B cell (primary cell): ENCODE data around the gene SREBF1. TPM values are rescaled to one million over a fixed set of nuclear protein-coding genes. Genes with fewer than 3 reads are reported as not detected.

Experiments used
- ATAC-seq: fragments of 200-7000 bp; cut with Tn5 transposase; one replicate; pipeline ENCODE4 v1.10.0; 2021; ENCODE audit warnings: low read depth, mild to moderate bottlenecking, moderate number of reproducible peaks, moderate library complexity
- CTCF ChIA-PET: fragments of 350-600 bp; sonication (Branson Sonifier 250); formaldehyde crosslinking; loops from one replicate; lab custom pipeline; 2021; ENCODE audit warnings: antibody characterized with exemption, inconsistent platforms; lab: Charles Lee
- POLR2A ChIA-PET: fragments of 350-600 bp; sonication (Branson Sonifier 250); formaldehyde crosslinking; loops from one replicate; lab custom pipeline; 2021; ENCODE audit warnings: antibody characterized with exemption; lab: Charles Lee
- DNase-seq: peaks from one replicate; pipeline ENCODE4 v3.0.0; 2013
- H2AFZ ChIP-seq: 2 replicates; pipeline ENCODE4 v1.6.1; 2012; ENCODE audit warnings: mild to moderate bottlenecking, low read depth, low read length; ENCODE audit not compliant: insufficient read depth, poor library complexity, severe bottlenecking
- H3K27ac ChIP-seq, 2 donors: 1 replicate in 1 of 2; 2 replicates in 1 of 2; pipeline ENCODE4 v1.5.1; 2012 to 2013; ENCODE audit warnings: low read length in 2 of 2, mild to moderate bottlenecking in 2 of 2, moderate library complexity in 1 of 2
- H3K27me3 ChIP-seq, 4 experiments: fragments of 200-600 bp in 1 of 4; sonication (generic) in 1 of 4; replicated peaks in 1 of 4; 1 replicate in 2 of 4; 2 replicates in 2 of 4; pipeline versions ENCODE4 v1.6.1 to v1.7.0; 2013 to 2016; ENCODE audit warnings: low read length in 3 of 4, mild to moderate bottlenecking in 2 of 4, mixed read lengths in 1 of 4, moderate library complexity in 1 of 4; ENCODE audit not compliant: insufficient read depth in 4 of 4, control insufficient read depth in 3 of 4; ENCODE audit errors: control extremely low read depth in 1 of 4
- H3K36me3 ChIP-seq, 2 experiments: replicated peaks in 1 of 2; 1 replicate in 1 of 2; 2 replicates in 1 of 2; pipeline versions ENCODE4 v1.6.1 to v1.7.1; 2013; ENCODE audit warnings: low read length in 1 of 2; ENCODE audit not compliant: insufficient read depth in 2 of 2, control insufficient read depth in 1 of 2; ENCODE audit errors: control extremely low read depth in 1 of 2, extremely low read depth in 1 of 2
- H3K4me1 ChIP-seq, 2 donors: fragments of 200-600 bp in 1 of 2; sonication (generic) in 1 of 2; 1 replicate in 1 of 2; 2 replicates in 1 of 2; pipeline versions ENCODE4 v1.5.1 to v1.6.1; 2013 to 2017; ENCODE audit warnings: low read length in 2 of 2; ENCODE audit not compliant: control insufficient read depth in 2 of 2, insufficient read depth in 2 of 2
- H3K4me2 ChIP-seq: replicated peaks from 2 replicates; pipeline ENCODE3; 2012; ENCODE audit warnings: mild to moderate bottlenecking, low read depth, low read length; ENCODE audit not compliant: poor library complexity, severe bottlenecking
- H3K4me3 ChIP-seq, 5 experiments: fragments of 200-600 bp in 1 of 5; sonication (generic) in 1 of 5; 1 replicate in 3 of 5; 2 replicates in 2 of 5; pipeline versions ENCODE4 v1.5.1 to v1.7.0; 2011 to 2016; ENCODE audit warnings: low read length in 4 of 5, mild to moderate bottlenecking in 4 of 5, low read depth in 2 of 5, control low read depth in 1 of 5, moderate library complexity in 1 of 5; ENCODE audit not compliant: insufficient read depth in 1 of 5; ENCODE audit errors: control extremely low read depth in 1 of 5, extremely low read depth in 1 of 5
- H3K79me2 ChIP-seq: fragments of 200-600 bp; sonication (generic); one replicate; pipeline ENCODE4 v1.6.0; 2016; ENCODE audit warnings: low read length; ENCODE audit not compliant: control insufficient read depth, insufficient read depth
- H3K9ac ChIP-seq: fragments of 200-600 bp; sonication (generic); 2 replicates; pipeline ENCODE4 v1.6.1; 2017; ENCODE audit warnings: mild to moderate bottlenecking, low read length, moderate library complexity
- H3K9me3 ChIP-seq, 3 donors: one replicate each; pipeline versions ENCODE4 v1.6.1 to v1.7.1; 2013; ENCODE audit warnings: low read length in 2 of 3; ENCODE audit not compliant: control insufficient read depth in 2 of 3, insufficient read depth in 1 of 3; ENCODE audit errors: control extremely low read depth in 1 of 3
- H4K20me1 ChIP-seq: 2 replicates; pipeline ENCODE4 v1.6.0; 2012; ENCODE audit warnings: mild to moderate bottlenecking, low read length; ENCODE audit not compliant: insufficient read depth, control insufficient read depth, poor library complexity, severe bottlenecking
- H3K27ac Mint-ChIP-seq: one replicate; pipeline ENCODE4 v1.8.0; 2021; ENCODE audit warnings: mixed read lengths
- H3K27me3 Mint-ChIP-seq: one replicate; pipeline ENCODE4 v1.8.0; 2021; ENCODE audit warnings: mixed read lengths
- H3K4me1 Mint-ChIP-seq: one replicate; pipeline ENCODE4 v1.8.0; 2021; ENCODE audit warnings: mixed read lengths
- H3K4me3 Mint-ChIP-seq: one replicate; pipeline ENCODE4 v1.8.0; 2021; ENCODE audit warnings: mixed read lengths
- H3K9me3 Mint-ChIP-seq: one replicate; pipeline ENCODE4 v1.8.0; 2022; ENCODE audit warnings: mixed read lengths; ENCODE audit not compliant: insufficient read depth
- EZH2 ChIP-seq: IDR thresholded peaks from 2 replicates; pipeline ENCODE4 v1.6.1; 2012; ENCODE audit warnings: borderline replicate concordance, low read depth, mild to moderate bottlenecking, moderate library complexity, low read length; ENCODE audit not compliant: insufficient read depth, poor library complexity, severe bottlenecking
- WGBS: methylation state at CpG from one replicate; pipeline ENCODE4 v1.1.5; 2013; ENCODE audit warnings: missing lambda C conversion rate; ENCODE audit not compliant: insufficient coverage; 5-methylcytosine and 5-hydroxymethylcytosine counted together
- intact Hi-C: fragments of 100-400 bp; cut with micrococcal nuclease; formaldehyde crosslinking; loops from one replicate; pipeline ENCODE4 v1.10.0; 2022
- polyA plus RNA-seq: library from polyadenylated mRNA; depleted of rRNA; stranded (reverse); fragments of >200 nt; gene quantifications from 2 replicates; pipeline ENCODE4 v1.2.3, GENCODE V29; 2012
- total RNA-seq, 2 donors: library from RNA; stranded (reverse); fragments of 120-200 nt in 1 of 2; gene quantifications; 1 replicate in 1 of 2; 2 replicates in 1 of 2; pipeline versions ENCODE4 v1.2.3 to v1.2.4, GENCODE V29; 2013 to 2022
- TF ChIP-seq, protein P1 (sequence below): fragments of 200-600 bp; IDR thresholded peaks from one replicate; pipeline ENCODE4 v1.8.0; 2022; ENCODE audit warnings: antibody characterized with exemption, mild to moderate bottlenecking

The SREBF1 gene
- total and polyA plus RNA-seq, 2 donors (not counting 1 experiment from before 2014, with no cell fraction given), result 21.6 to 34.9 TPM

DNA sequence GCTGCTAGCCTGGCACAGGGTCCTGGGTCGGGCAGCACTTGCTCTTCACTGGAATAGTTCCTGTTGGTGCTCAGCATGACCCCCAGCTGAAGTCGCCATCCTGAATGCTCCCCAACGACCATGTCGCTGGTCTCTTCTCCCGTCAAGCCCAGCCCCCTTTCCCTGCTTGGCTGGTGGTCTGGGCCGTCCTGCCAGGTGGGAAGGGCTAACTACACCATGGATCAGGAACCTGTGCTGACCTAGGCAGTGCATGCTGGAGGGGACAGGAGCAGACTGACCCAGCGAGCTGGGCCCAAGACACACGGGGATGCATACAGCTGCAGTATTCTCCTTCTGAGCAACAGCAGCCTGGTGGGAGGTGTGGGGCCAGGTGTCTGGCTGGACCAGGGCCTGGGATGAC, 9.2 kb upstream of the SREBF1 start:
- Histone ChIP-seq H3K4me3 (no peak overlapping the region), H3K36me3 (no peaks in the 10 kb centered on the region), H2AFZ (no peak overlapping the region), H4K20me1 (no peaks in the 10 kb centered on the region), H3K4me2 (no peak overlapping the region), H3K27ac (no peak overlapping the region), H3K27me3 (no peaks in the 10 kb centered on the region), H3K4me1 (peaks cover 20 to 23% of the 10 kb centered on the region in 2 donors), H3K9ac (no peak overlapping the region), H3K79me2 (no peaks in the 10 kb centered on the region), H3K9me3 (no peaks in the 10 kb centered on the region)
- TF ChIP-seq, protein P1, sequence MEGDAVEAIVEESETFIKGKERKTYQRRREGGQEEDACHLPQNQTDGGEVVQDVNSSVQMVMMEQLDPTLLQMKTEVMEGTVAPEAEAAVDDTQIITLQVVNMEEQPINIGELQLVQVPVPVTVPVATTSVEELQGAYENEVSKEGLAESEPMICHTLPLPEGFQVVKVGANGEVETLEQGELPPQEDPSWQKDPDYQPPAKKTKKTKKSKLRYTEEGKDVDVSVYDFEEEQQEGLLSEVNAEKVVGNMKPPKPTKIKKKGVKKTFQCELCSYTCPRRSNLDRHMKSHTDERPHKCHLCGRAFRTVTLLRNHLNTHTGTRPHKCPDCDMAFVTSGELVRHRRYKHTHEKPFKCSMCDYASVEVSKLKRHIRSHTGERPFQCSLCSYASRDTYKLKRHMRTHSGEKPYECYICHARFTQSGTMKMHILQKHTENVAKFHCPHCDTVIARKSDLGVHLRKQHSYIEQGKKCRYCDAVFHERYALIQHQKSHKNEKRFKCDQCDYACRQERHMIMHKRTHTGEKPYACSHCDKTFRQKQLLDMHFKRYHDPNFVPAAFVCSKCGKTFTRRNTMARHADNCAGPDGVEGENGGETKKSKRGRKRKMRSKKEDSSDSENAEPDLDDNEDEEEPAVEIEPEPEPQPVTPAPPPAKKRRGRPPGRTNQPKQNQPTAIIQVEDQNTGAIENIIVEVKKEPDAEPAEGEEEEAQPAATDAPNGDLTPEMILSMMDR, result no peak
- no peak for TF ChIP-seq EZH2
- Mint-ChIP-seq H3K9me3 (no peaks in the 10 kb centered on the region), H3K4me1 (peaks cover 26% of the 10 kb centered on the region), H3K27ac (no peak overlapping the region), H3K4me3 (no peak overlapping the region), H3K27me3 (no peaks in the 10 kb centered on the region)
- DNase-seq (no peak), ATAC-seq (no peak)
- CTCF ChIA-PET, result interaction anchor here (0.9 to 1.0 kb wide), 2 partner anchors 15 to 32 kb away, joined by 3 read pairs; no protein-coding TSS in a partner anchor
- intact Hi-C loops, result no loop called here
- WGBS, result 95% methylated on average over 8 of the region's 8 CpGs
- POLR2A ChIA-PET, result no interaction called here

DNA sequence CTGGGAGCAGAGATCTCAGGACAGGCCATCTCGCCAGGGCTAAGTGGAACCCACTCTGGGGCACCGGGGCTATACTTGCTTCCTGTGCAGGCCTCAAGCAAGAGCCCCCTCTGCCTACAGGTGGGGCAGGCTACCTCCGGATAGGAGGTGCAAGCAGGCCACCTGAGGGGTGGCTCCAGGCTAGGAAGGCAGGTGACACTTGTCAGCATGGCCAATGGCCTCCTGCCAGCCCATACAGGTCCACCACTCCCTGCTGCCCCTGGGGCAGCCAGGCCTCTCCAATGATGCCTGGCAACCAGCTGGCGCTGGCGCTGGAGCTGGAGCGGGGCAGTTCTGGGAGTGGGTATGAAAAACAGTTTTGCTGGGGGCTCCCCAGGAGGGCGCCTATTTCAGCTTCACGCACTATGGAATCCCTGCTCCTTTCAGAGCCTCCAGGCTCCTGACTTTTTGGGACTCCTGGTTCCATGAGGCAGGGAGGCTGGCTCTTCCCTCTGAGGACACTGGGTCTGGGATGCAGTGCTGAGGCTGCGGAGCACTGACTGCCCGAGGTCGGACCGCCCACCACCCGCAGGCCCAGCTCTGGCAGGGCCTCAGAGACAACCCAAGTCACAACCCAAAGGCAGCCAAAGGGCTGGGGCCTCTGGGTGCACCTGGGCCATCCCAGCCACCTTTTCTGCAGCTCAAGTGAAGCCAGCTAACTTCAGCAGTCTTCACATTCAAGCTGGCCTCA, 8.4 kb upstream of the SREBF1 start:
- ChIA-PET CTCF (interaction anchor here (0.7 to 1.0 kb wide), 3 partner anchors 15 to 33 kb away, joined by 3 read pairs; no protein-coding TSS in a partner anchor), POLR2A (no interaction called here)
- Histone ChIP-seq H3K4me2 (no peak overlapping the region), H3K4me3 (no peak overlapping the region), H3K79me2 (no peaks in the 10 kb centered on the region), H3K9ac (no peak overlapping the region), H3K27me3 (no peaks in the 10 kb centered on the region), H3K4me1 (peaks cover 14 to 27% of the 10 kb centered on the region in 2 donors), H4K20me1 (no peaks in the 10 kb centered on the region), H3K27ac (no peak overlapping the region), H2AFZ (no peak overlapping the region), H3K9me3 (no peaks in the 10 kb centered on the region), H3K36me3 (no peaks in the 10 kb centered on the region)
- Mint-ChIP-seq H3K27me3 (no peaks in the 10 kb centered on the region), H3K9me3 (no peaks in the 10 kb centered on the region), H3K27ac (no peak overlapping the region), H3K4me1 (peaks cover 22% of the 10 kb centered on the region), H3K4me3 (no peak overlapping the region)
- no peak for TF ChIP-seq EZH2
- TF ChIP-seq, protein P1, result no peak
- DNase-seq, result no peak
- intact Hi-C loops, result no loop called here
- 94% methylated on average over 13 of the region's 13 CpGs for WGBS
- no peak for ATAC-seq
